GM18526 (cell line): ENCODE data around the gene IL17RC.

Experiments
- POLR2A ChIP-seq: IDR thresholded peaks from 3 replicates; pipeline ENCODE4 v1.6.1; 2011; ENCODE audit not compliant: insufficient read length; ENCODE audit errors: extremely low read depth

The IL17RC gene

DNA sequence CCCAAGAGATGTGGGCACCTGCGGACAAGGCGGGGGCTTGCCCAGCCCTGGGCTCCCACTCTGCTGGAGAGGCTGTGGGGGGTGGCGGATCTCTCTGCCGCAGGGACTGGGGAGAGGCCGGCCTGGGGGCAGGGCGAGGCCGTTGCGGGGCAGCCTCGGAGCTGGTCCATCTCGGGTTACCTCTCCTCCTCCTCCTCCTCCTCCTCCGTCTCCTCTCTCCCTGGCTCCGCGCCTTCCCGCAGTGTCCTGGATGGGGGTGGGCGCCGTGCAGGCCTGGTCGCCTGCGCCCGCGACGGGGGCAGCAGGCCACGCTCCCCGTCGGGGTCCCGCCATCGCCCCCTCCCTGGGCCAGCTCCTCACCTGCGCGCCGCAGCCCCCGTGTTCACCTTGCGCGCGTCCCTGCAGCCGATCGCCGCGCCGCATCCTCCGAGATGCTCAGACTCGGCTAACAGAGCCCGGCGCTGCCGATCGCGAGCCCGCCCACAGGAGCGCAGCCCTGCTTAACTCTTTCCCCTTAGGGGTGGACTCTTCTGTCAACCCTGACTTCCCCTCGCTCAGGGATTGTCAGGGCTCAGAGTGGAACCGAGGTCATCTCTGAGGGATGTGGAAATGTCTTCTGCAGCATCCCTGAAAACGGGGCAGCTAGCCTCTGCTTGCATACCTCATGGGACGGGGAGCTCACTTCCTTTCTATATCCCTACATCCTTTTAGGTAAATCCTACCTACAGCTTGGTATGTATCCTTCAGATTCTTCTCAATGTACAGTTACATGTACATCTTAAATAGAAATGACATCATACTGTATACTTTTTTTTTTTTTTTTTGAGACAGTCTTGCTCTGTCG lies 35.3 kb downstream of the IL17RC start, which contains the start of gene PRRT3:
Gene PRRT3 (minus strand): TSS at position 447 of the 844 bp plus-strand sequence. CDS start 2,293 bp downstream, outside the sequence.
- peak; percentile 34 for TF ChIP-seq POLR2A

DNA sequence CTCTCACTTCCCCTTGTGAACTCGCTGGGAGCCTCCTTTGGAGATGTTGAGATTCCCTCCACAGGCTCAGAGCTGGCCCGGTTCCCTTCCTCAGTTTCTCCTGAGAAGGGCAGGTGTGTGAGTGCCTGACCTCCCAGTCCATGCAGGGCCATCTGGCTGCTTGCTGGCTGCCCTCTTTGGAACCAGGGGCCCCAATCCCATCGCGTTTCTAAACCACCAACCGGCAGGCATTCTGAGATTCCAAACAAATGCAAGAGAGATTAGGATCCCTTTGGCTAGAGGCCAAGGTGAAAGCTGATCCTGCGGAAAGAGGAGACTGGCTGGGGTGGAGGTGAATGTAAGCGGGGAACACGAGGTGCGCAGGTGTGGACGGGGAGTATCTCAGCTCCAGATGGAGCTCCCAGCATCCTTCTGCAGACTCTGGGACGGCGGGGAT lies 38.2 kb downstream of the IL17RC start:
- TF ChIP-seq POLR2A = no peak

DNA sequence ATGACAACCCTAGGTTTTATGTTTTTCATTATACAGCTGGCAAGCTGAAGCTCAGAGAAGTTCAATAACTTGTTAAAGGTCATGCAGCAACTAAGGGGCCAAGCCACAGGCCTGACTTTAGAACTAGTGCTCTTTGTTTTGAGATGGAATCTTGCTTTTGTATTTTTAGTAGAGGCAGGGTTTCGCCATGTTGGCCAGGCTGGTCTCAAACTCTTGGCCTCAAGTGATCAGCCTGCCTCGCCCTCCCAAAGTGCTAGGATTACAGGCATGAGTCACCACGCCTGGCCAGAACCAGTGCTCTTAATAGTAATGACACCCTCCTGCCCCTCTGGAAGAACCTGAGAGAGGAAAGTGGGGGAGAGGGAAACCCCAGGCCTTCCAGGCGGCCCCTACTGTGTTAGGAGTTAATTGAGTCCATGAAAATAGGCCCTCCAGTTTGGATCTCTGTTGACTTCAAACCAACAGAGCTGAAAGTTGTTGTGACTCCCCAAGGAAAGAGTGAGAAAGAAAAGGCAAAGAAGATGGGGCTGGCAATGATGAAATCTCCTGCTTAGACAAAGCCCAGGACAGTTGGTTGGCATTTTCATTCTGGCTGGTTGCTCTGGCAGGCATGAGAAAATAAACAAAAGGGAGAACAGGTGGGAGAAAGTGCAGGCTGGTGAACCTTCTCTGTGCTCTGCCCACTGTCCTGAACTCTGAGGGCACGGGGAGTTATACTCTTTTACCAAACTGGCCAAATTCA lies 38.9 kb downstream of the IL17RC start:
- TF ChIP-seq POLR2A = no peak

DNA sequence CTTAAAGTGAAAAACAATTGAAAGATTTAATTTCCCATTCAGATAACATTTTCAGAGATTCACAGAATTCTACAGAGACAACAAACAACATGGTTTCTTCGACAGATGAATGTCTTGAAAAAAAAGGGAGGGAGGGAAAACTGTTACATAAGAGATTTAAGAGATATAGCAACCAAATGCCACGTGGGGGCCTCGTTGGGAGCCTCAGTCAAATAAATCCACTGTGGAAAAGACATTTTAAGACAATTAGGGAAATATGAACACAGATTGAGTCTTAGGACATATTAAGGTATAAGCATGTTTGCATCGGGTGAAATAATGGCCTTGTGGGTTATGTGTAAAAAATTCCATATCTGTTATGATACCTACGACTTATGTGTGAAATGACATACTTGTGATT lies 40.3 kb downstream of the IL17RC start:
- TF ChIP-seq POLR2A = no peak

DNA sequence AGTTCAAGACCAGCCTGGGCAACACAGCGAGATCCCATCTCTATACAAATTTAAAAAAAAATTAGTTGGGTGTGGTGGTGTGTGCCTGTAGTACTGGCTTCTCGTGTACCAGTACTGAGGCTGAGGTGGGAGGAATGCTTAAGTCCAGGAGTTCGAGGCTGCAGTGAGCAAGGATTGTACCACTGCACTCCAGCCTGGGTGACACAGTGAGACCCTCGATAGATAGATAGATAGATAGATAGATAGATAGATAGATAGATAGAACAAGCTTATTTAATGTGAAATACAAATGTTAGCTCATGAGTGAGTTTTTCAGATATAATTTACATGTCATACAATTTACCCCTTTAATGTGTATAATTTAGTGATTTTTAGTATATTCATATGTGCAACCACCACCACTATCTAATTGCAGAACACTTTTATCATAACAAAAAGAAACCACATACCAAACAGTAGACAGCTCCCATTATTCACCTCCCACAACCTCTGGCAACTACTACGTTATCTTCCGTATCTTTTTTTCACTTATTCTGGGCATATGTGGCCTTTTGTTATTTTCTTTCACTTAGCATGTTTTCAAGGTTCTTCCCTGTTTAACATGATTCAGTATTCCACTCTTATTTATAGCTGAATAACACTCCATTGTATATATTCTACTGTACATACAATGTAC lies 48.4 kb downstream of the IL17RC start:
- TF ChIP-seq POLR2A = no peak

DNA sequence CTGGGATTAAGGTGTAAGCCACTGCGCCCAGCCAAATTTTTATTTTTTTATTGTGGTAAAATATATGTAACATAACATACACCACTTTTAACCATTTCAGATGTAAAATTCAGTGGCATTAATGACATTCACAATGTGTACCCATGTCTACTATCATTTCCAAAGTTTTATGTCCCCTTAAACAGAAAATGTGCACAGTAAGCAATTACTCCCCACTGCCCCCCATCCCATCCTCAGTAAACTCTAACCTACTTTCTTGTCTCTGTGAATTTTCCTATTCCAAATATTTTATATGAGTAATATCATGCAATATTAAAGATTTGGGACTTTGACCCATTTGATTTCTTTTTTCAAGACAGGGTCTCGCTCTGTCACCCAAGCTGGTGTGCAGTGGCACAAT lies 49.9 kb downstream of the IL17RC start:
- TF ChIP-seq POLR2A = no peak

DNA sequence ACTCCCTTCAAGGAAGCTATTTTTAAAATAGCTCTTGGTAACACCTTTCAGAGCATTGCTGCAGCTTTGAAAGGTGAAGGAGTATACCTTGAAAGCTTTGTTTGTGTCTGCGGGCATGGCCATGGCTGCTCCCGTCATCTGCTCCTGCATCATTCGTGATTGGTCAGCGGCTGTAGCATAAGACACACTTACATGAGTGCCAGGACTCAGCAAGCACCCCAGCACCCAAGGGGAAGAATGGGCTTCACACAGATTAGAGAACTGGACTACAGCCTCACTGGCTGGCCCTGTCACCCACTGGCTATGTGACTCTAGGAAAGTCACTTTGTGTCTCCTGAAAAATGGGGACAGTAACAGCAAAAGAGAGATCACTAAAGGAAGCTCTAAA lies 52.7 kb downstream of the IL17RC start:
- no peak for TF ChIP-seq POLR2A

DNA sequence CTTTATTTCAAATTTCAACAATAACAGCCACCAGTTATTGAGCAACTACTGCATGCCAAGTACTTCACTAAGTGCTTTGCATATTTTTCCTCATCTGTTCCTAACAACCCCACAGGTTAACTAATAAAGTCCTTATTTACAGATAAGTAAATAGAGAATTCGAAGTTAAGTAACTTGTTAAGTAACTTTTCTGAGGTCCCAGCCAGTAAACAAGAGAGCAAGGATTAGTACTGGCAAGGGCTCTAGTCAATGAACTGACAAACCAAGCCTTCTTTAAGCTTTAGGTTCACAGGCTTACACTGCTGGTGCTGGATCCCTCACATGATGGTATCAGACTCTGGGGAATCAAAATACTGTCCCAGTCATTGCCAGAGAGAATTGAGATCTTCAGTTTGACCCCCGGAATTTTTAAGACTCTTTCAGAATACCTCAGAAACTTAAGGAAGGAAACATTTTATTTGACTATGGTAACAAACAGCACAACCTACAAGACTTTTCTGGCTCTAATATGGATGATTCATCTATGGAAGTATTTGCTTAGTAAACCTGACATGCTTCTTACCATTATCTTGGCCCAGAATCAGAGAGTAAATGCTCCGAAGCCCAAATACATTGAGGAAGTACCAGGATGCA lies 53.2 kb downstream of the IL17RC start:
- TF ChIP-seq POLR2A = no peak

DNA sequence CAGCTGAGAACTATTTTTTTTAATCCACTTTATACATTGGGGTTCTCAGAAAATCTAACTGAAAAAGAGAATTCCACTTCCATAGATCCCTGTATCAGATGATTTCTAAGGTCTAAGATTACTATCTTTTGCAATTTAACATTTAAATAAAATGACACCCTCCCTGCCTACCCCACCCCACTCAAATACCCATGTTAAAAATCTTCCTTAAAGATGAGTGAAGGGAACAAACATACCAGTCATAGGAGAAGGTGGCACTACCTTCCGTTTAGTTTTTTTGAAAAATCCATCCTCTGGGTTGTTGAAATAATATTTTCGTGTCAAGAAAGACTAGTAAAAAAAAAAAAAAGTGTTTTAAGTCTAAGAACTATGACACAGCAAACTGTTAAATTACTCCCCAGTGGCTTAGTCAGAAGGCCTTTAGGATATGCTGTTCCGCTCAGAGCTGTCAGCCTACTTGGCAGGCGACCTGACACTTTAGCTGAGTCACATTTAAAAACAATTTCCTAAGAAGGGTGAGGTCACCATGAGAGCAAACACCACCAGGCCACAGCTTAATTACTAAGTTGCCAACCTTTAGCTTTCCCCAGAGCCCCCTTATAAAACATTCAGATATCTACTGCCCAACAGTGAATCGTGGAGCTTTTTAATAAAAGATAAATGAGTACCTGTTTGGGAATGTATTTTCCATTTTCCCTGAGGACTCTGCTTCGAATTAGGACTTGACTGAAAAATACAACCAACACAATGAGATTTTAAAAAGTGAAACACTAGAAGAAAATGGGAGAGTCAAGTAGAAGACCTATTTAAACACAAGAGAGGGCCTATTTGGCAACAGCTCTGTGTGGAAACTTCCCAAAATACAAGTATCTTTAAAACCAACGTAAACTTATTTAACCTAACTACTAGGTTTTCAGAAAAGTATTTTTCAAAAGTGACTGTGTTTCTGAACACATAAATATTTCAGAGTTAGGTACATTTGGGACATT lies 60.1 kb downstream of the IL17RC start:
- no peak for TF ChIP-seq POLR2A

DNA sequence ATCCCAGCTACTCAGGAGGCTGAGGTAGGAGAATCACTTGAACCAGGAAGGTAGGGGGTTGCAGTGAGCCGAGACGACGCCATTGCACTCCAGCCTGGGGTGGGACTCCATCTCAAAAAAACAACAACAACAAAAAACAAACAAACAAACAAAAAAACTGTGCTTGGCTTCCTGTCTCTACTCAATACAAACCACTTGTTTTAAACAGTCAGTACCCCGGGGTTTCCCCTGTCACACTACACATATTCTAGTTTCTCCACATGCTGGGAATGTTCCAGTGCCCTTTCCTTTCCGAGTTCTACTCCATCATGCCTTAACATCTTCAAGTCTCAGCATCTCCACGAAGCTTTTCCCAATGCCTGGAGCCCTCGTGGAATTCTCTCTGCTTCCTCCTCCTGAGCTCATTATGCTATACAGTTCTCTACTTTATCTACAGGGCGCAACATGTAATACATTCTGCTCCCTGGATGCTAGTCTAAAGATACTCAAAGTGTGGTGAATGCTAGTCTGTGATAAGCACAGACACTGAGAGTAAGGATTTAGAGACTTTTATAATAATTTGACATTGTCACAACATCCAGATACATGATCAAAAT lies 61.9 kb downstream of the IL17RC start:
- no peak for TF ChIP-seq POLR2A

DNA sequence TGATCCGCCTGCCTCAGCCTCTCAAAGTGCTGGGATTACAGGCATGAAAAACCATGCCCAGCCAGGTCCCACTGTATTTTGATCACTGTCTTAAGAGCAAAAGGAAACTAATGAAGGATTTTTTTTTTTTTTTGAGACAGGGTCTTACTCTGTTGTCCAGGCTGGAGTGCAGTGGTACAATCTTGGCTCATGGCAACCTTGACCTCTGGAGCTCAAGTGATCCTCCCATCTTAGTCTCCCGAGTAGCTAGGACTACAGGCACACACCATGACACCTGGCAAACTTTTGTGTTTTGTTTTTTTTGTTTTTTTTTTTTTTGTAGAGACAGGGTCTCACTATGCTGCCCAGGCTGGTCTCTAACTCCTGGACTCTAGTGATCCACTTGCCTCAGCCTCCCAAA lies 63.4 kb downstream of the IL17RC start:
- no peak for TF ChIP-seq POLR2A
